Stimulated activated CD8-positive, alpha-beta memory T cell treated with anti-CD3 and anti-CD28 coated beads, Interleukin-7, amount 100 ng/mL, for 48 hours (primary cell): ENCODE data around the gene ECE2.
"Not testable (repeated sequence)": the region's sequence is repeated elsewhere in the genome, so short reads cannot be mapped to it uniquely, and the experiment has no call there.

Experiments used
- DNase-seq, 2 donors: peaks; one replicate each; pipeline ENCODE4 v3.0.0-alpha.2; 2020; ENCODE audit warnings: low read depth in 1 of 2; ENCODE audit errors: extremely low read depth in 1 of 2

The ECE2 gene

DNA sequence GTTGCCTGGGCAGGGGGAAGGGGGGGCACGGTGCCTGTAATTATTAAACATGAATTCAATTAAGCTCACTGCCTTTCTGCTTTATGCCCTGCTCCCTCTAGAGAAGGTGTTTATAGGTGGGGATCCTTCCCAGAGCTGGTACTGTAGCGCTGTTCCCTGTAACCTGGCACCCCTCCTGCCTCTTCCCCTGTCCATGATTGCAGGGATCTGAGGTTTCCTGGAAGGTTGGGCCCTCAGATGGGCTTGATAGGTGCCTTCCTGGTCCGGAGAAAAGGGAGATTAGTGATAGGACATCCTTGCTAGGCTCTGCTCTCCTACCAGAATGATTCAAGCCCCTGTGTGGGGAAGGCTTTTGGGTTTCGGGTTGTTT, 59.5 kb downstream of the ECE2 start:
- DNase-seq, result no peak

DNA sequence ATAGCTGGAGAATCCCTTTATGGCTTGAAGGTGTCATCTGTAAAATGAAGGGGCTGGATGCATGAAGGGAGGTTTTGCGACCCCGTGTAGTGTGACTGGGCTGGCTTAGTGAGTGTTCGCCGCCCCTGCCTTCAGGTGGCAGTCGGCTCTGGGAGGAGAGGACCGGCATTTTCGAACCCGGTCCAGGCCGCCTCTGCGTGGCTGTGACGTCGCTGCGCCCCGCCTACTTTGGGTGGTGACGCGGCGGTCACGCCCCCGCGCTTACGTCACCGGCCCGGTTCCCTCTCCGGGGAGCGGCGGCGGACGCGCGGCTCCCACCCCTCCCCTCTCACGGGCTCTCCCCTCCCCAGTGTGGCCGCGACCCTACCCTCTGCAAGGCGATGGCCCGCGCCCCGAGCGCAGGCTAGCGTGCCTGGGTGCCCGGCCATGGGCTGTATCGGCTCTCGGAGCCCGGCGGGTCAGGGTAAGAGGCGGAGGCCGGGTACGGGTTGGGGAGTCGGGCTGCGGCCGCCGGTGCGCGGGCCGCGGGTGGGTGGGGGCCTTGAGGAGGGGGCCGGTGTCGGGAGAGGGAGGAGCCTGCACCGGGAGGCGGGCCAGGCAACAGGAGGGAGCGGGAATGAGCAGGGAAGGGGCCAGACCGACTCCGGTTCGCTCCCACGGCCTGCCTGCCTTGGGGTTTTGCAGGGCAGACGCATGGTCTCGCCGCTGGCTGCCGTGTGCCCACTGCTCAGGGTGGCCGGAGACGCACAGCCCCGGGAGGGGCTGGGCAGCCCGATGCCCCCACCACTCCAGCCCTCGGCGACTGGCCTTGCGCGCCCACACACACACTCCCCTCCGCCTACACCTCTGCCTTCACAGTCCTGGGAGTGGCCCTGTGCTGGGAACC, 60.1 kb downstream of the ECE2 start:
- peak; percentile 67 to 73 for DNase-seq

- no peak for DNase-seq
Observed at GRCh38 chr3:184336547-184337398, 61.0 kb downstream of the ECE2 start.

DNA sequence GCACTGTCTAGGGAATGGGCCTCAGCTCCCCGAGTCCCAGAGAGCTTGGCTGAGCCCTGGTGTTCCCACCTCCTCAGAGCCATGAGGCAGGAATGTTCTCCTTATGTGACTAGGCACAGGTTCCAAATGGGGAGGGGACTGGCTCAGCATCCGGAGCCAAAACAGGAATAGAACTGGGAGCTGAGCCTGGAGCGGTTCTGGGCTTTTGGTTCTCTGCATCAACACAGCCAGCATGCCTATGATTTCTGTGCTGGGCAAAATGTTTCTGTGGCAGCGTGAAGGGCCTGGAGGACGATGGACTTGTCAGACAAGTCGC, 61.5 kb downstream of the ECE2 start, which contains the start of gene FAM131A:
Gene FAM131A (plus strand): TSS at position 202 of the 316 bp plus-strand sequence. CDS start 31 bp downstream, at position 233.
- no peak for DNase-seq

GRCh38 chr3:184337981-184338380, 62.2 kb downstream of the ECE2 start:
- DNase-seq, result no peak

DNA sequence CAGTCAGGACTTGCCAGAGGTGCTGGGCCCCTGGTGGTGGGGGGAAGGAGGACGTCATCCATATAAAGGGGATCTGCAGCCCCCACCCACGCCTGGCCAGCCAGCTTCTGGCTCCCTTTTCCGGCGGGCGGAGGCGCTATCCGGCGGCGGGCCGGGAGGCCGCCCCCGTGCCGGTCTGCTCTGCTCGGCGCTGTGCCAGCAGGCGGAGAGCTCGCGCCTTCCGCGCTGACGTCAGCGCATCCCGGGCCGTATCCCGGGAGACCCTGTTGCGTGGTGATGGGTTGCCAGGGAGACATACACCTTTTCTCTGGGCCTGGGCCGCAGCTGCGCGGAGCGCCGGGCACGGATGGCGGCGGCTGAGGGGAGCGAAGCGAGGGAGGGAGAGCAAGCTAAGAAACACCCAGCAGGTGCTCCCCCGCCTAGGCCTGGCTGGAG, 62.7 kb downstream of the ECE2 start:
- no peak for DNase-seq

DNA sequence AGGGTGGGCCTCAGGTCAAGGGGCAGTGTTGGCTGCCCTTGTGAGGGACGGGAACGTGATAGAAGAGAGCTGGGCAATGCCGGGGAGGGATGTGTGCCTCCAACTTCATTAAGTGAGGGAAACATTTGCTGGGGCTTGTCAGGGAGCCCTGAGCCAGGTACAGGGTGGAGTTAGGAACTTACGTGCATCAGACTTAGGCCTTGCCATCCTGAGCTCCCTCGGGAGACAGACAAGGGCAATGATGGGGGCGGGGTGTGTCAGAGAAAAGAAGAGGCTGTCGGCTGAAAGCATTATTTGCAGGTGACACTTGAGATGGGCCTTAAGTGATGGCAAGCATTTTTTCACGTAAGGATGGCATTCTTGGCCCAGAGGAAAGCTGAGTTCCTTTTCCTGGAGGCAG, 63.2 kb downstream of the ECE2 start:
- no peak for DNase-seq

GRCh38 chr3:184339451-184340135, 63.8 kb downstream of the ECE2 start:
- not testable (repeated sequence) for DNase-seq

- no peak for DNase-seq
Observed at GRCh38 chr3:184341925-184342324, 66.1 kb downstream of the ECE2 start.
